Measurements from ENCODE around the gene PRM1. TPM values are rescaled to one million over a fixed set of nuclear protein-coding genes. Genes with fewer than 3 reads are reported as not detected.

PRM1 gene
- not detected for total RNA-seq
- polyA plus RNA-seq: not detected
- long read RNA-seq, donor 1: 0 reads
- long read RNA-seq, donor 2: 0 reads
- long read RNA-seq, donor 3: 0 reads

- WGBS, 4 donors: 82 to 88% (median 85%) methylated on average over 25 of the region's 25 CpGs
- intact Hi-C loops (cut with DNase I): no loop called here
- no peak for TF ChIP-seq CTCF (IDR thresholded peaks at IDR 0.05)
- no peak for TF ChIP-seq POLR2A (IDR thresholded peaks at IDR 0.05)
- H3K9me3 ChIP-seq: no peaks in the 10 kb centered on the region
- DNase-seq (no peak), ATAC-seq (no peak)
- no peak within 1 kb of the TSS for H3K27ac ChIP-seq
- H3K4me3 ChIP-seq: no peak within 1 kb of the TSS
- H3K36me3 ChIP-seq: no peaks in the 10 kb centered on the region
- no peaks in the 10 kb centered on the region for H3K27me3 ChIP-seq
- no peaks in the 10 kb centered on the region for H3K4me1 ChIP-seq
These were observed at the start of gene PRM1 for GRCh38 chr16:11280616-11281522. TSS of gene PRM1 (minus strand) at chr16:11281330. CDS start at chr16:11281238, 92 bp downstream.

GRCh38 chr16:11330526-11331237 is 49.6 kb upstream of the PRM1 start:
- H3K4me1 ChIP-seq: peaks cover 0 to 42% (median 11%) of the 10 kb centered on the region in 12 donors
- H3K36me3 ChIP-seq: no peaks in the 10 kb centered on the region
- peak in 1 of 5 donors; percentile 1 for DNase-seq
- H3K9me3 ChIP-seq: no peaks in the 10 kb centered on the region
- 76 to 84% (median 81%) methylated on average over 5 of the region's 5 CpGs for WGBS, 4 donors
- intact Hi-C loops (cut with DNase I): no loop called here
- H3K27ac ChIP-seq: no peak overlapping the region
- H3K27me3 ChIP-seq: no peaks in the 10 kb centered on the region
- no peak overlapping the region for H3K4me3 ChIP-seq
- TF ChIP-seq CTCF (IDR thresholded peaks at IDR 0.05): no peak
- no peak for TF ChIP-seq POLR2A (IDR thresholded peaks at IDR 0.05)
- no peak for ATAC-seq

- Histone ChIP-seq H3K9me3 (no peaks in the 10 kb centered on the region), H3K36me3 (no peaks in the 10 kb centered on the region), H3K27me3 (no peaks in the 10 kb centered on the region), H3K4me3 (no peak overlapping the region), H3K27ac (peak overlapping the region in 1 of 12 donors; percentile 84), H3K4me1 (peaks cover 0 to 50% (median 11%) of the 10 kb centered on the region in 12 donors)
- DNase-seq: peak in 1 of 5 donors; percentile 2
- no peak for ATAC-seq
- TF ChIP-seq POLR2A (IDR thresholded peaks at IDR 0.05): no peak
- no peak for TF ChIP-seq CTCF (IDR thresholded peaks at IDR 0.05)
- 73 to 80% (median 76%) methylated on average over 3 of the region's 3 CpGs for WGBS, 4 donors
- intact Hi-C loops (cut with DNase I): no loop called here
These were observed 48.8 kb upstream of the PRM1 start for GRCh38 chr16:11329891-11330290.

- DNase-seq (no peak), ATAC-seq (no peak)
- Histone ChIP-seq H3K27ac (peak overlapping the region in 3 of 12 donors; percentile 25 to 84 (median 53)), H3K36me3 (no peaks in the 10 kb centered on the region), H3K9me3 (no peaks in the 10 kb centered on the region), H3K4me1 (peaks cover 0 to 50% (median 11%) of the 10 kb centered on the region in 12 donors), H3K4me3 (peak overlapping the region in 2 of 12 donors; percentile 6 to 10), H3K27me3 (no peaks in the 10 kb centered on the region)
- 27 to 40% (median 34%) methylated on average over 6 of the region's 6 CpGs for WGBS, 4 donors
- TF ChIP-seq POLR2A (IDR thresholded peaks at IDR 0.05): no peak
- no peak for TF ChIP-seq CTCF (IDR thresholded peaks at IDR 0.05)
- intact Hi-C loops (cut with DNase I): no loop called here
These were observed 48.0 kb upstream of the PRM1 start for GRCh38 chr16:11329071-11329491.
